Thymus (tissue), 11 donors: ENCODE measurements around the gene EDARADD. TPM values are rescaled to one million over a fixed set of nuclear protein-coding genes. Genes with fewer than 3 reads are reported as not detected.

ENCODE experiments used
- DNase-seq, 9 donors: peaks; one replicate each; pipeline ENCODE4 v3.0.0-alpha.2; 2013; ENCODE audit warnings: low spot score in 9 of 9, low read depth in 6 of 9, missing footprints in 1 of 9
- H3K27ac ChIP-seq, 2 donors: one replicate each; pipeline ENCODE4 v1.5.1; 2013; ENCODE audit warnings: control low read depth in 1 of 2, low read depth in 1 of 2, low read length in 1 of 2, mild to moderate bottlenecking in 1 of 2, moderate library complexity in 1 of 2
- H3K27me3 ChIP-seq, 2 donors: one replicate each; pipeline ENCODE4 v1.5.1; 2013; ENCODE audit warnings: low read length in 1 of 2; ENCODE audit not compliant: control insufficient read depth in 2 of 2, insufficient read depth in 1 of 2
- H3K36me3 ChIP-seq, 2 donors: one replicate each; pipeline ENCODE4 v1.5.1; 2013; ENCODE audit warnings: low read length in 1 of 2, mild to moderate bottlenecking in 1 of 2, moderate library complexity in 1 of 2; ENCODE audit not compliant: control insufficient read depth in 2 of 2, insufficient read depth in 2 of 2
- H3K4me1 ChIP-seq, 2 donors: one replicate each; pipeline ENCODE4 v1.5.1; 2013; ENCODE audit warnings: low read length in 2 of 2; ENCODE audit not compliant: control insufficient read depth in 2 of 2, insufficient read depth in 2 of 2
- H3K4me3 ChIP-seq, 2 donors: one replicate each; pipeline ENCODE4 v1.5.1; 2013; ENCODE audit warnings: low read length in 2 of 2, control low read depth in 1 of 2, mild to moderate bottlenecking in 1 of 2
- H3K9me3 ChIP-seq, 2 donors: one replicate each; pipeline ENCODE4 v1.5.1; 2013; ENCODE audit warnings: low read length in 1 of 2, mild to moderate bottlenecking in 1 of 2; ENCODE audit not compliant: control insufficient read depth in 2 of 2, insufficient read depth in 1 of 2
- WGBS: extraction: QIAGEN DNeasy Blood & Tissue Kit; methylation state at CpG from one replicate; pipeline ENCODE4 v1.1.7; 2013; 5-methylcytosine and 5-hydroxymethylcytosine counted together
- polyA plus RNA-seq: library from polyadenylated mRNA; stranded (reverse); fragments of 200-250 nt; gene quantifications from one replicate; pipeline ENCODE4 v1.2.3, GENCODE V29; 2013
- total RNA-seq: library from RNA; stranded (reverse); fragments of 120-200 nt; gene quantifications from one replicate; pipeline ENCODE4 v1.2.4, GENCODE V29; 2013
- donor health status: healthy.

EDARADD gene
- total and polyA plus RNA-seq, 2 donors: 3.3 to 4.2 TPM

DNA sequence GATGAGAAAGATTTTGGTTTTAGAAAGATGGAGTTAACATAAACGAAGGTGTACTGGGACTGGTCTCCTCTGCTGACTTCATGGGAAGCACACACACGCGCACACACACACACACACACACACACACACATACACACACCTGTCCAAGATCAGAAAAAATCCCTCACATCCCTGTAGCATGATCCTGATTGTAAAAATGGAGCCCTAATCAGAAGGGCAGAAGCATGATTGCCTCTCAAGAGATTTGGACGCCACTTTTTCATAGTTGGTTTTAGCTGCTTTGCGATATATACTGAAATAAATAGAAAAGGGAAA is 73.2 kb downstream of the EDARADD start:
- Histone ChIP-seq H3K4me1 (peaks cover 0 to 3% of the 10 kb centered on the region in 2 donors), H3K4me3 (no peak overlapping the region), H3K27ac (no peak overlapping the region), H3K9me3 (no peaks in the 10 kb centered on the region), H3K36me3 (no peaks in the 10 kb centered on the region), H3K27me3 (peaks cover 0 to 4% of the 10 kb centered on the region in 2 donors)
- no peak for DNase-seq
- 87% methylated on average over 5 of the region's 5 CpGs for WGBS

DNA sequence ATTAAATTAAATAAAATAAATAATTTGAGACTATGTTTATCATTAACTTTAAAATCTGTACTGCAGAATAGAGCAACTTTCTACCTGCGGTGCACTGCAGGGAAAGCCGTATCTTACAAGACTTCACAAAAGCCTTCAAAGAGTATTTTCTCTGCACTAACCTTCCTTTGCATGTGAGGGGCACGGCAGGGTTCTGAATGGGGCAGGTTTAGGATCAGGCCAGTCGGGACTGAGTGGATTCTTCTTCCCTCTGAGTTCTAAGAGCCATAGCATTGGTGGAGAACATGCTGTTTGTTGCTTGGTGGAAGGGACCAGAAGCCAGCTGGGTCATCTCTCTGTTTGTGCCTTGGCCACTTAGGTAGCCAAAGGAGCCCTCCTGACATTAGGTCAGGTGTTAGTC is 74.5 kb downstream of the EDARADD start:
- no peak for DNase-seq
- no peaks in the 10 kb centered on the region for H3K36me3 ChIP-seq
- no peaks in the 10 kb centered on the region for H3K9me3 ChIP-seq
- H3K4me1 ChIP-seq: peaks cover 0 to 3% of the 10 kb centered on the region in 2 donors
- no peak overlapping the region for H3K27ac ChIP-seq
- 94% methylated on average over 4 of the region's 4 CpGs for WGBS
- peaks cover 0 to 2% of the 10 kb centered on the region in 2 donors for H3K27me3 ChIP-seq
- no peak overlapping the region for H3K4me3 ChIP-seq

DNA sequence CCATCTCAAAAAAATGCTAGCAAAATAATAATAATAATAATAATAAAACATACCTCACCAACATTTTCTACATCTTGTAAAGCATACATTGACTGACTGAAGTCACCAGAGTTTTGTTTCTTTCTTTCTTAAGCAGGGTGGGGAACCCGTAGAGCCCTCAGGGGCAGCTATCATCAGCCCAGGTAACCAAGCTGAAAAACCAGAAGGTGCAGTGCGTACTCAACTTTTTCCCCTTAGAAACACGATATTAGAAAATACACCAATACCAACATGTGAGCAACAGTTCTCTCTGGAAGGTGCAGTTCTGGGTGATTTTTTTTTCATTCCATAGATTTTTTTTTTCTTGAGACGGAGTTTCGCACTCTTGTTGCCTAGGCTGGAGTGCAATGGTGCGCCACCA is 75.4 kb downstream of the EDARADD start:
- WGBS: 99% methylated on average over 6 of the region's 6 CpGs

DNA sequence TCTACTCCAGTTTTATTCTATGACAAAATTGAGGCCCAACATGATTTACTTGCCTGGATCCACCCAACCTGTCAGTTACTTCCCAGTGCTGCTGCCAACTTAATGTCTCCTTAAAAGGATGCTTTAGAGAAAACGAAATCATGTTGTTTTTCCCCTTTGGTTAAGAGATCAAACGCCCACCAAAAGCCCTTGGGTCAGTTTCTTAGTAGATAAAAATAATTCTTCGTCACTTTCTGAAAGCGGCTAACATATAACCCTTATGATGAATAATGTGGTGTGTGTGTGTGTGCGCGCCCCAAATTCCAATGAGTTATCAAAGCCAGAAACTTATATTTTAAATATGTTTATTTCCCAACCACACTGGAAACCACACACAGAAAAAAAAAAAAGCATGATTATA is 77.0 kb downstream of the EDARADD start:
- no peaks in the 10 kb centered on the region for H3K9me3 ChIP-seq
- no peaks in the 10 kb centered on the region for H3K36me3 ChIP-seq
- no peak overlapping the region for H3K27ac ChIP-seq
- no peak overlapping the region for H3K4me3 ChIP-seq
- H3K27me3 ChIP-seq: no peaks in the 10 kb centered on the region
- WGBS: 93% methylated on average over 6 of the region's 6 CpGs
- peaks cover 0 to 3% of the 10 kb centered on the region in 2 donors for H3K4me1 ChIP-seq
- no peak for DNase-seq

More for the DNA sequence above, 75.4 kb downstream of the EDARADD start:
- Histone ChIP-seq H3K9me3 (no peaks in the 10 kb centered on the region), H3K27ac (no peak overlapping the region), H3K36me3 (no peaks in the 10 kb centered on the region), H3K27me3 (no peaks in the 10 kb centered on the region), H3K4me3 (no peak overlapping the region), H3K4me1 (peaks cover 0 to 3% of the 10 kb centered on the region in 2 donors)
- DNase-seq: no peak

DNA sequence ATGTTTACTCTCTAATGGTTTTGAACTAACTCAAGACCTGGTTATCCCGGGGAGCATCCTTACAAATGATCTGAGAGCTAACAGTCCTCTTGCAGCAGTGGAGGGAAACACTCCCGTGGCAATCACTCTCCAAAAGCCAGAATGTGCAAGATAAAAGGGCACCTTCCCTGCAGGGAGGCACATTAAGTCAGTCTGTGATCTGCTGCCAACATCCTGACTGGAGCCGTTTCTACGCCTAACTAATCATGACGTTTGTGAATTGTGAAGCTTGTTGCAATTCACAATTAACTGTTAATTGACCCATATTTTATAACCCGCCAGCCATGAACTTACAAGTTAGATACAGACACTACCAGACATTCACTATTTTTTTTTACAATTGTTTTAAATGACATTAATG is 77.6 kb downstream of the EDARADD start:
- H3K4me3 ChIP-seq: no peak overlapping the region
- no peaks in the 10 kb centered on the region for H3K27me3 ChIP-seq
- H3K4me1 ChIP-seq: peaks cover 0 to under 1% of the 10 kb centered on the region in 2 donors
- no peak for DNase-seq
- H3K27ac ChIP-seq: no peak overlapping the region
- H3K36me3 ChIP-seq: no peaks in the 10 kb centered on the region
- H3K9me3 ChIP-seq: no peaks in the 10 kb centered on the region
- WGBS: 92% methylated on average over 6 of the region's 6 CpGs

DNA sequence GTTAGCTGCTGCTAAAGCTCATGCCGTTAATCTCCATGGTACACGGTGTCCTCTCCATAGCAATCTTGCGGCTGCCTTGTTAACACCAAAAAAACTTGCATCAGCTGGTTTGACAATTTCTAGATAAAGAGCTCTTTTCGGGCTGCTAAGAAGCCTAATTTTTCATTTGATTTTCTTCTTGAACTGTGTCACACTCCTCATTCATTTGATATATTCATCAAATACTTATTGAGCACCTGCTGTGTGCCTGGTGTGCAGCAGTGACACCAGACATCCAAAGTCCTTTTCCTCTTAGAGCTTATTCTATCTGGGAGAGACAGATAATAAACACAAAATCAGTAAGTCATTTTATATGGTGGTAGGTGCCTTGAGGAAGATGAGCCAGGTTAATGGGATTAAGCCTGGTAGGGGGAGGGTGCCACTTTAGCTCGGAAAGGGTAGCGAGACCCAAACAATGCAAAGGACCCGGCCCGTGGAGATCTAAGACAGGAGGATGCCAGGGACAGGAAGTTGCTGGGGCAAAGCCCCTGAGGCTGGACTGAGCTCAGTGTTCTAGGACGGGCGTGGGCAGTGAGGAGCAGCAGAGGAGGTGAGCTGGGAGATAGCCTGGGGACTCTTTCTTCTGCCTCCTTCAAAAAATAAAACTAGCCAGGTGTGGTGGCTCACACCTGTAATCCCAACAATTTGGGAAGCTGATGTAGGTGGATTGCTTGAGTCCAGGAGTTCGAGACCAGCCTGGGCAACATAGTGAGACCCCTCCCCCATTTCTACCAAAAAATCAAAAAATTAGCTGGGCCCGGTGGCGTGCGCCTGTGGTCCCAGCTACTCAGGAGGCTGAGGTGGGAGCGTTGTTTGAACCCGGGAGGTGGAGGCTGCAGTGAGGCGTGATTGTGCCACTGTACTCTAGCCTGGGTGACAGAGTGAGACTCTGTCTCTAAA is 79.0 kb downstream of the EDARADD start:
- Histone ChIP-seq H3K4me1 (no peaks in the 10 kb centered on the region), H3K4me3 (no peak overlapping the region), H3K27ac (no peak overlapping the region), H3K36me3 (no peaks in the 10 kb centered on the region), H3K27me3 (no peaks in the 10 kb centered on the region), H3K9me3 (no peaks in the 10 kb centered on the region)
- no peak for DNase-seq
- WGBS: 97% methylated on average over 17 of the region's 17 CpGs

DNA sequence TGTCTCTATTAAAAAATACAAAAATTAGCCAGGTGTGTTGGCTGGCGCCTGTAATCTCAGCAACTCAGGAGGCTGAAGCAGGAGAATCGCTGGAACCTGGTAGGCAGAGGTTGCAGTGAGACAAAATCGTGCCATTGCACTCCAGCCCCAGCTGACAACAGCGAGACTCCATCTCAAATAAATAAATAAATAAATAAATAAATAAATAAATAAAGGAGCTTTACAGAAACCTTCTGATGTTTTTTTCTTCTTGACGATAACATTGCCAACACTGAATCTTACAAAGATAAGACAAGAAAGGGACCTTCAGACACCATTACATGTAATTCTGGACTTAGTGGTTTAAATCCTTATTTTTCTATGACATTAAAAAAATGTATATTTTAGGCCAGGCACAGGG is 81.9 kb downstream of the EDARADD start:
- no peak overlapping the region for H3K27ac ChIP-seq
- 97% methylated on average over 5 of the region's 5 CpGs for WGBS

DNA sequence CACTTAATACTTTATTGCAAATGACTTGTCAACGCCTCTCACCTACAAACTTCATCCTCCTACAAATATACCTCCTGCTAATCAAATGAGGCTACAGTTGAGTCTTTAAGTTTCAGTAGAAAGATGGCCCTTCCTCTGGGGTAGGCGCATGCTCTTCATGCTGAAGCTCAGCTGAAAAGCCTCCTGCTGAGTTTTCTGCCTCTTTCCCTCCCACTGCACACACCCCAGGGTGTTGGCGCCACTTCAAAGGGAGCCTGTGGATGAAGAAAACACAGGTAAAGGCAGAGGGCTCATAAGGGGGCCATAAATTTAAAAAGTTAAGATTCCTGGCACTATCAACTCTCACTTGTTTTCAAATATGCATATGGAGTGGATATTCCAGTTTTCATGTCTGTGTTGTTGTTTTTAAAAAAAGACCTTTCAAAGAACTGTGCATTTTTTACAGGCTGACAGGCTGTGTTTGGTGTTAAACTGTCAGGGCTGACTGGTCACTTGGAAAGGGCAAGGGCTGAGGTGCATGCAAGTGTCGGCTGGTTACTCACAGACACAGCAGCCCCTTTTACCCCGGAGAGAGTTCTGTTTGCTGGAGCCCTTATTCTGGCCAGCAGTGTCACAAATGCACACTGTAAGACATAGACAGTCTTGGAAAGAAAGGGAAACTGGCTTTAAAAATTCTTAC is 86.8 kb downstream of the EDARADD start:
- 88% methylated on average over 5 of the region's 5 CpGs for WGBS
- Histone ChIP-seq H3K4me3 (no peak overlapping the region), H3K4me1 (no peaks in the 10 kb centered on the region), H3K9me3 (no peaks in the 10 kb centered on the region), H3K27ac (no peak overlapping the region), H3K36me3 (no peaks in the 10 kb centered on the region), H3K27me3 (no peaks in the 10 kb centered on the region)
- DNase-seq: no peak

More for the DNA sequence above, 81.9 kb downstream of the EDARADD start:
- Histone ChIP-seq H3K36me3 (no peaks in the 10 kb centered on the region), H3K27me3 (no peaks in the 10 kb centered on the region), H3K9me3 (no peaks in the 10 kb centered on the region), H3K4me1 (no peaks in the 10 kb centered on the region), H3K4me3 (no peak overlapping the region)
- DNase-seq: no peak

DNA sequence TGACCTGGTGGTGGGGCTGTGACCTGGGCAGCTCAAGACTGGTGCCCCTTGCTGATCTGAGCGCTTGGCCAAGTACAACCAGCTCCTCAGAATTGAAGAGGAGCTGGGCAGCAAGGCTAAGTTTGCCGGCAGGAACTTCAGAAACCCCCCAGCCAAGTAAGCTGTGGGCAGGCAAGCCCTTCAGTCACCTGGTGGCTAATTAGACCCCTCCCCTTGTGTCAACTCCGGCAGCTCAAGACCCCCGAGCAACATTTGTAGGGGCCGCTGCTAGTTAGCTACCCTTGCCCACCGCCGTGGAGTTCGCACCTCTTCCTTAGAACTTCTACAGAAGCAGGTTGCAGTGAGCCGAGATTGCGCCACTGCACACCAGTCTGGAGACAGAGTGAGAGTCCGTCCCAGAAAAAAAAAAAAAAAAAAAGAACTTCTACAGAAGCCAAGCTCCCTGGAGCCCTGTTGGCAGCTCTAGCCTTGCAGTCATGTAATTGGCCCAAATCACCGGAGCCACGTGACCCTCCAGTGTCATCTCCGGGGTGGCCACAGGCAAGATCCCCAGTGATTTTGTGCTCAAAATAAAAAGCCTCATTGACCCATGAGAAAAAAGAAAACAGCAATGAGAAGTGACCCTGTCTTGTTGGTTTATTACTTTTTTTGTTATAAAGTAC is 90.4 kb downstream of the EDARADD start:
- H3K27me3 ChIP-seq: no peaks in the 10 kb centered on the region
- H3K9me3 ChIP-seq: peaks cover 0 to 1% of the 10 kb centered on the region in 2 donors
- no peaks in the 10 kb centered on the region for H3K4me1 ChIP-seq
- H3K36me3 ChIP-seq: no peaks in the 10 kb centered on the region
- no peak overlapping the region for H3K27ac ChIP-seq
- H3K4me3 ChIP-seq: no peak overlapping the region
- 98% methylated on average over 14 of the region's 14 CpGs for WGBS
- no peak for DNase-seq
